Endothelial cell of umbilical vein (primary cell): ENCODE measurements around the gene CLIC4. TPM values are rescaled to one million over a fixed set of nuclear protein-coding genes. Genes with fewer than 3 reads are reported as not detected.

Source experiments
- BruUV-seq: library from RNA; stranded (reverse); fragments of 400-500 nt; replicated peaks from 2 replicates; lab custom pipeline; 2021; lab: Mats Ljungman, UMichigan
- CTCF ChIA-PET: fragments of 300-600, 350-600 bp; sonication (Branson Sonifier 250); formaldehyde crosslinking; loops from one replicate; lab custom pipeline; 2021; ENCODE audit warnings: antibody characterized with exemption, inconsistent platforms; lab: Charles Lee
- POLR2A ChIA-PET: fragments of 300-600, 350-600 bp; sonication (Branson Sonifier 250); formaldehyde crosslinking; loops from one replicate; lab custom pipeline; 2021; ENCODE audit warnings: antibody characterized with exemption, inconsistent platforms; lab: Charles Lee
- DNase-seq: peaks from one replicate; pipeline ENCODE4 v3.0.0-alpha.2; 2011; ENCODE audit warnings: low read depth, low spot score
- FAIRE-seq: peaks from 2 replicates; lab custom pipeline; 2011; peaks lifted over from hg19 to GRCh38; lab: Jason Lieb, UNC
- H2AFZ ChIP-seq: 2 replicates; pipeline ENCODE4 v1.6.0; 2012; ENCODE audit warnings: low read depth, low read length, control low read depth, inconsistent platforms
- H3K27ac ChIP-seq: 2 replicates; pipeline ENCODE4 v1.5.1; 2011; ENCODE audit warnings: low read depth, mild to moderate bottlenecking, control low read depth, low read length, moderate library complexity; ENCODE audit not compliant: insufficient read depth
- H3K27me3 ChIP-seq, 2 experiments: 2 replicates each; pipeline versions ENCODE4 v1.6.0 to v1.6.1; 2011; ENCODE audit warnings: low read length in 2 of 2, mixed read lengths in 1 of 2; ENCODE audit not compliant: control insufficient read depth in 2 of 2, insufficient read depth in 2 of 2
- H3K36me3 ChIP-seq, 2 experiments: 2 replicates in 1 of 2; 3 replicates in 1 of 2; pipeline ENCODE4 v1.5.1; 2011; ENCODE audit warnings: low read length in 2 of 2, mild to moderate bottlenecking in 1 of 2, moderate library complexity in 1 of 2; ENCODE audit not compliant: control insufficient read depth in 2 of 2, insufficient read depth in 2 of 2; ENCODE audit errors: extremely low read depth in 1 of 2
- H3K4me1 ChIP-seq: 3 replicates; pipeline ENCODE4 v1.5.1; 2011; ENCODE audit warnings: mild to moderate bottlenecking, low read length; ENCODE audit not compliant: control insufficient read depth, insufficient read depth; ENCODE audit errors: extremely low read depth
- H3K4me2 ChIP-seq: 2 replicates; pipeline ENCODE4 v1.6.1; 2011; ENCODE audit warnings: low read length, control low read depth, mixed read lengths; ENCODE audit not compliant: insufficient read depth
- H3K4me3 ChIP-seq, 3 experiments: fragments of 200-600 bp in 1 of 3; sonication (generic), shearing (Covaris generic) in 1 of 3; replicated peaks in 1 of 3; 2 replicates each; pipeline ENCODE4 v1.5.1; 2011 to 2016; ENCODE audit warnings: control low read depth in 3 of 3, low read length in 3 of 3, mild to moderate bottlenecking in 2 of 3, inconsistent platforms in 1 of 3, low read depth in 1 of 3, moderate library complexity in 1 of 3; ENCODE audit not compliant: insufficient read depth in 1 of 3
- H3K79me2 ChIP-seq: 2 replicates; pipeline ENCODE4 v1.6.0; 2012; ENCODE audit warnings: low read length, inconsistent platforms; ENCODE audit not compliant: control insufficient read depth, insufficient read depth
- H3K9ac ChIP-seq: replicated peaks from 2 replicates; pipeline ENCODE3; 2011; ENCODE audit warnings: low read length, control low read depth; ENCODE audit not compliant: insufficient read depth; ENCODE audit errors: extremely low read depth
- H3K9me1 ChIP-seq: replicated peaks from 3 replicates; pipeline ENCODE4 v1.6.0; 2011; ENCODE audit warnings: mild to moderate bottlenecking, low read length; ENCODE audit not compliant: control insufficient read depth, insufficient read depth; ENCODE audit errors: extremely low read depth
- H3K9me3 ChIP-seq: replicated peaks from 2 replicates; pipeline ENCODE4 v1.5.1; 2012; ENCODE audit warnings: low read length, inconsistent platforms; ENCODE audit not compliant: control insufficient read depth, insufficient read depth
- H4K20me1 ChIP-seq: replicated peaks from 2 replicates; pipeline ENCODE3; 2011; ENCODE audit warnings: mild to moderate bottlenecking, low read length; ENCODE audit not compliant: control insufficient read depth, insufficient read depth; ENCODE audit errors: extremely low read depth
- CTCF ChIP-seq, 2 donors: IDR thresholded peaks; 1 replicate in 1 of 2; 2 replicates in 1 of 2; pipeline ENCODE4 v1.5.1; 2011; ENCODE audit warnings: low read length in 2 of 2, mild to moderate bottlenecking in 2 of 2, moderate library complexity in 2 of 2, control low read depth in 1 of 2, inconsistent platforms in 1 of 2, low read depth in 1 of 2; ENCODE audit not compliant: insufficient read depth in 1 of 2; ENCODE audit errors: extremely low read depth in 1 of 2
- EZH2 ChIP-seq: IDR thresholded peaks from 2 replicates; pipeline ENCODE4 v1.6.1; 2012; ENCODE audit warnings: borderline replicate concordance, low read depth, mild to moderate bottlenecking, moderate library complexity, low read length, inconsistent platforms; ENCODE audit not compliant: severe bottlenecking
- FOS ChIP-seq: IDR thresholded peaks from 2 replicates; pipeline ENCODE4 v1.6.1; 2011; ENCODE audit warnings: mild to moderate bottlenecking, low read length, moderate library complexity, borderline replicate concordance; ENCODE audit not compliant: insufficient read depth
- GATA2 ChIP-seq: IDR thresholded peaks from 2 replicates; pipeline ENCODE4 v1.7.0; 2011; ENCODE audit warnings: low read depth, mild to moderate bottlenecking, moderate library complexity, mixed read lengths, low read length; ENCODE audit not compliant: insufficient read length, insufficient read depth
- JUN ChIP-seq: IDR thresholded peaks from 2 replicates; pipeline ENCODE4 v1.6.1; 2011; ENCODE audit warnings: borderline replicate concordance, low read depth; ENCODE audit not compliant: insufficient read length, insufficient read depth
- MAX ChIP-seq: IDR thresholded peaks from 2 replicates; pipeline ENCODE4 v1.6.1; 2011; ENCODE audit not compliant: insufficient read depth, insufficient read length
- MYC ChIP-seq: IDR thresholded peaks from one replicate; pipeline ENCODE4 v1.6.1; 2011; ENCODE audit warnings: mild to moderate bottlenecking, low read depth, low read length
- POLR2A ChIP-seq: IDR thresholded peaks from 2 replicates; pipeline ENCODE4 v1.6.1; 2012; ENCODE audit warnings: low read depth, mild to moderate bottlenecking, control low read depth, low read length
- POLR2AphosphoS5 ChIP-seq: IDR thresholded peaks from 2 replicates; pipeline ENCODE4 v1.6.1; 2012; ENCODE audit warnings: low read depth, mild to moderate bottlenecking, control low read depth, low read length, moderate library complexity; ENCODE audit not compliant: insufficient read depth
- dilution Hi-C: fragments of 300-500 bp; cut with MboI; formaldehyde crosslinking; loops from one replicate; pipeline ENCODE4 v1.15.0; 2019; ENCODE audit warnings: low sequenced_read_pairs; ENCODE audit not compliant: extremely low pct_ligation_motif_present
- intact Hi-C: fragments of 100-400 bp; cut with micrococcal nuclease; formaldehyde crosslinking; loops from one replicate; pipeline ENCODE4 v1.10.0; 2022
- polyA plus RNA-seq, 4 experiments: library from polyadenylated mRNA; depleted of rRNA in 3 of 4; stranded (reverse) in 3 of 4; unstranded in 1 of 4; fragments of >200 nt; gene quantifications; 2 replicates each; pipeline versions ENCODE4 v1.2.1 to v1.2.3, GENCODE V29; 2011 to 2012; ENCODE audit warnings: missing spikeins in 1 of 4
- total RNA-seq: library from RNA; stranded (reverse); gene quantifications from 2 replicates; pipeline ENCODE4 v1.2.3, GENCODE V29; 2021

Gene CLIC4
- total and polyA plus RNA-seq, 2 donors (not counting 3 experiments of a cell fraction or from before 2014, with no cell fraction given), result 97.5 to 330 TPM

DNA sequence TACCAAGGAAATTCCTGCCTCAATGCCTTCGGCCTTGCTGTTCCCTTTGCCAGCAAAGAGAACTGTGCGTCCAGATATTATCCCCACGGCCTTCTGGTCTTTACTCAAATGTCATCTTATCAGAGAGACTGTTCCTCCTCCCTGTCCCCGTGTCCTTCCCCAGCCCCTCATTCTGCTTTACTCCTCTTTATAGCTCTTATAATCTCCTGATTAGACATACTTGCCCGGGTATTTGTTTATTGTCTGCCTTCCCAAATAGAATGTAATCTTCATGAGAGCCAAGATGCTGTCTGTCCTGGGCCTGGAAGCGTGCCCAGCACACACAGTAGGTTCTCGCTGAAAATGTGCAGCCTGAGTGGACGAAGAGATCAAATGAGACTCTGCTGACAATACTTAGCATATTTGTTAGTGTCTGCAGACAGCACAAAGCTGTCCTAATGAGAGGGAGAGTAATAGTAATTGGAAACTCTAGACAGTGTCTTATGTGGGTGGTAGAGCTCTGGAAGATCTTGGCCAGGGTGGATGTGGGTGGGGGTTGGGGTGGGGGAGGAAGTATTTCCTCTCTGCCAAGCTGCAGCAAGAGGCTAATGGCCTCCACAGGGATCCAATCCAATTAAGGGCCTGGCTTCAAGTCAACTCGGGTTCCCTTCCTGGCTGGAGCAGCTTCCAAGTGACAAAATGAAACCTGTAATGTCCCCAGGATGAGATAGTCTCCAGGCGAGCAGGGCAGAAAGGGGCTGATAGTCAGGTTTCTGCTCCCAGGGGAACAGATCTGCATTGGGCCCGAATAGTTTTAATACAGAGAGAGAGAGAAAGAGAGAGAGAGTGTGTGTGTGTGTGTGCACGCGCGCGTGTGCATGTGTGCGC lies 9.5 kb upstream of the CLIC4 start:
- DNase-seq (peak; percentile 22), FAIRE-seq (peak; percentile 43)
- Histone ChIP-seq H3K9ac (no peak overlapping the region), H3K4me1 (peaks cover 5% of the 10 kb centered on the region), H3K9me1 (no peaks in the 10 kb centered on the region), H4K20me1 (no peaks in the 10 kb centered on the region), H3K27me3 (no peaks in the 10 kb centered on the region), H3K9me3 (no peaks in the 10 kb centered on the region), H3K27ac (no peak overlapping the region), H2AFZ (peak overlapping the region; percentile 72), H3K36me3 (no peaks in the 10 kb centered on the region), H3K4me2 (no peak overlapping the region), H3K79me2 (no peaks in the 10 kb centered on the region), H3K4me3 (no peak overlapping the region)
- no peak for TF ChIP-seq POLR2AphosphoS5
- TF ChIP-seq POLR2A, result no peak
- no peak for TF ChIP-seq EZH2
- TF ChIP-seq MYC, result no peak
- dilution Hi-C loops (no loop called here), intact Hi-C loops (loop anchor here (1.0 kb wide), 1 partner anchor 11 kb away; no protein-coding TSS in a partner anchor)
- ChIA-PET POLR2A (interaction anchor here (1.5 to 2.1 kb wide), 2 partner anchors 9 to 11 kb away, joined by 3 to 7 read pairs; partner anchors contain the start of gene CLIC4), CTCF (interaction anchor here (1.1 to 2.0 kb wide), 5 partner anchors 9 to 99 kb away, joined by 3 to 9 read pairs (median 5); partner anchors contain the start of gene CLIC4)
- BruUV-seq, result no TSS peak

- H3K9ac ChIP-seq, result no peak overlapping the region
- dilution Hi-C loops, result no loop called here
- ChIA-PET POLR2A (no interaction called here), CTCF (no interaction called here)
- no peaks in the 10 kb centered on the region for H4K20me1 ChIP-seq
- no peaks in the 10 kb centered on the region for H3K36me3 ChIP-seq
- no TSS peak for BruUV-seq
- H3K4me2 ChIP-seq, result no peak overlapping the region
- no peak for TF ChIP-seq FOS
- TF ChIP-seq MYC, result no peak
- TF ChIP-seq GATA2, result no peak
- no peak for TF ChIP-seq EZH2
- no peak for TF ChIP-seq CTCF (IDR thresholded peaks at IDR 0.05; ENCODE audit: extremely low read depth in 1 of 2, insufficient read depth in 1 of 2, low read depth in 1 of 2, low read length in 2 of 2)
- TF ChIP-seq MAX, result no peak
- no peak for TF ChIP-seq JUN
- TF ChIP-seq POLR2A, result no peak
- TF ChIP-seq POLR2AphosphoS5, result no peak
- H3K27ac ChIP-seq, result no peak overlapping the region
- FAIRE-seq, result no peak
- no peaks in the 10 kb centered on the region for H3K9me3 ChIP-seq
- intact Hi-C loops, result no loop called here
- peaks cover 4% of the 10 kb centered on the region for H3K4me1 ChIP-seq
- H3K79me2 ChIP-seq, result no peaks in the 10 kb centered on the region
- no peaks in the 10 kb centered on the region for H3K9me1 ChIP-seq
- no peak for DNase-seq
- H3K27me3 ChIP-seq, result no peaks in the 10 kb centered on the region
- H2AFZ ChIP-seq, result no peak overlapping the region
- no peak overlapping the region for H3K4me3 ChIP-seq
These were observed 7.7 kb upstream of the CLIC4 start for GRCh38 chr1:24737368-24738117.
